ENCODE data around the gene ERMARD.
A peak's percentile ranks its signal among the peaks of the same experiment; 100 is the strongest.

Gene ERMARD

DNA sequence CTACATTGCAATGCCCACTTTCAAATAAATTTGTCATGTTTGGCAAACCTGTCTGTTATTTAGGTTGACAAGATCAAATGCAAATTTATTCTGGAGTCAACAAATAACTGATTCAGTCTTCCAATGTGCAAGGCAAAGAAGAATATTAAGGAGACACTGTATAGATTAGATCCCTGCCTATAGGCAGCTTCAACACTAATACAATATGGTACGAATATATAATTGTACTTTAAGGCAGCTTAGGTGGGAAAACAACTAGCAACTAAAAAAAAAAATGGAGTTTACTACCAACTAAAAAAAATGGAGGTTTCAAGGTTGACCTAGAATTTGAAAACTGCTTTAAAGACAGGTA is 25.4 kb upstream of the ERMARD start:
- DNase-seq: no peak
- H3K27ac ChIP-seq: no peak overlapping the region
- in situ Hi-C loops (cut with HindIII; ENCODE audit: low pct_ligation_motif_present, low sequenced_read_pairs): no loop called here
- H3K36me3 ChIP-seq (replicated peaks): no peaks in the 10 kb centered on the region
- TF ChIP-seq, protein P1, sequence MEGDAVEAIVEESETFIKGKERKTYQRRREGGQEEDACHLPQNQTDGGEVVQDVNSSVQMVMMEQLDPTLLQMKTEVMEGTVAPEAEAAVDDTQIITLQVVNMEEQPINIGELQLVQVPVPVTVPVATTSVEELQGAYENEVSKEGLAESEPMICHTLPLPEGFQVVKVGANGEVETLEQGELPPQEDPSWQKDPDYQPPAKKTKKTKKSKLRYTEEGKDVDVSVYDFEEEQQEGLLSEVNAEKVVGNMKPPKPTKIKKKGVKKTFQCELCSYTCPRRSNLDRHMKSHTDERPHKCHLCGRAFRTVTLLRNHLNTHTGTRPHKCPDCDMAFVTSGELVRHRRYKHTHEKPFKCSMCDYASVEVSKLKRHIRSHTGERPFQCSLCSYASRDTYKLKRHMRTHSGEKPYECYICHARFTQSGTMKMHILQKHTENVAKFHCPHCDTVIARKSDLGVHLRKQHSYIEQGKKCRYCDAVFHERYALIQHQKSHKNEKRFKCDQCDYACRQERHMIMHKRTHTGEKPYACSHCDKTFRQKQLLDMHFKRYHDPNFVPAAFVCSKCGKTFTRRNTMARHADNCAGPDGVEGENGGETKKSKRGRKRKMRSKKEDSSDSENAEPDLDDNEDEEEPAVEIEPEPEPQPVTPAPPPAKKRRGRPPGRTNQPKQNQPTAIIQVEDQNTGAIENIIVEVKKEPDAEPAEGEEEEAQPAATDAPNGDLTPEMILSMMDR (IDR thresholded peaks at IDR 0.05; ENCODE audit: low read depth, low read length, missing control alignments): no peak
- H3K4me3 ChIP-seq (ENCODE audit: low read depth, low read length): no peak overlapping the region
- no peaks in the 10 kb centered on the region for H3K27me3 ChIP-seq (replicated peaks)

DNA sequence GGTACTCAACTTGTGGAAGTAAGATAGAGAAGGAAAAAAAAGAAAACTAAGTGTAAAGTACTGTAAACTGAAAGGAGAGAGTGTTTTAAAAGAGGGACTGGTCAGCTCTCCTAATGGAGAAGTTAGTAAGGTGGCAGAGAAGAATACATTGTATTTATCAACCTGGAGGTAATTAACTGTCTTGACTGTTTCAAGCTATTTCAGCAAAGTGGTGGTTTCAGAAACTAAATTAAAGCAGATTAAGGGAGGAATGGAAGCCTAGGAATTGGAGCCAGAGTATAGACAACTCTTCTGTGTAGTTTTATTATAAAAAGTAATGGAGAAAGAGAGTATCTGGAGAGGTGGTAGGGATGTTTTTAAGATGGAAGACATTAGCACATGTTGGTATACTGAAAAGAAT is 24.5 kb upstream of the ERMARD start:
- Histone ChIP-seq H3K27me3 (replicated peaks) (no peaks in the 10 kb centered on the region), H3K4me3 (ENCODE audit: low read depth, low read length) (no peak overlapping the region), H3K36me3 (replicated peaks) (no peaks in the 10 kb centered on the region), H3K27ac (no peak overlapping the region)
- no peak for DNase-seq
- in situ Hi-C loops (cut with HindIII; ENCODE audit: low pct_ligation_motif_present, low sequenced_read_pairs): no loop called here
- TF ChIP-seq, protein P1 (IDR thresholded peaks at IDR 0.05; ENCODE audit: low read depth, low read length, missing control alignments): no peak

- DNase-seq: no peak
- H3K4me3 ChIP-seq (ENCODE audit: low read depth, low read length): no peak overlapping the region
- in situ Hi-C loops (cut with HindIII; ENCODE audit: low pct_ligation_motif_present, low sequenced_read_pairs): no loop called here
- TF ChIP-seq, protein P1 (IDR thresholded peaks at IDR 0.05; ENCODE audit: low read depth, low read length, missing control alignments): no peak
- H3K27me3 ChIP-seq (replicated peaks): no peaks in the 10 kb centered on the region
- no peak overlapping the region for H3K27ac ChIP-seq
- H3K36me3 ChIP-seq (replicated peaks): no peaks in the 10 kb centered on the region
Measured at GRCh38 chr6:169729961-169730360, 21.5 kb upstream of the ERMARD start.

- Histone ChIP-seq H3K4me3 (ENCODE audit: low read depth, low read length) (no peak overlapping the region), H3K36me3 (replicated peaks) (no peaks in the 10 kb centered on the region), H3K27me3 (replicated peaks) (peaks cover 2% of the 10 kb centered on the region), H3K27ac (no peak overlapping the region)
- DNase-seq: peak; percentile 6
- in situ Hi-C loops (cut with HindIII; ENCODE audit: low pct_ligation_motif_present, low sequenced_read_pairs): no loop called here
- TF ChIP-seq, protein P1 (IDR thresholded peaks at IDR 0.05; ENCODE audit: low read depth, low read length, missing control alignments): no peak
Measured at GRCh38 chr6:169738204-169738975, 13.0 kb upstream of the ERMARD start.

DNA sequence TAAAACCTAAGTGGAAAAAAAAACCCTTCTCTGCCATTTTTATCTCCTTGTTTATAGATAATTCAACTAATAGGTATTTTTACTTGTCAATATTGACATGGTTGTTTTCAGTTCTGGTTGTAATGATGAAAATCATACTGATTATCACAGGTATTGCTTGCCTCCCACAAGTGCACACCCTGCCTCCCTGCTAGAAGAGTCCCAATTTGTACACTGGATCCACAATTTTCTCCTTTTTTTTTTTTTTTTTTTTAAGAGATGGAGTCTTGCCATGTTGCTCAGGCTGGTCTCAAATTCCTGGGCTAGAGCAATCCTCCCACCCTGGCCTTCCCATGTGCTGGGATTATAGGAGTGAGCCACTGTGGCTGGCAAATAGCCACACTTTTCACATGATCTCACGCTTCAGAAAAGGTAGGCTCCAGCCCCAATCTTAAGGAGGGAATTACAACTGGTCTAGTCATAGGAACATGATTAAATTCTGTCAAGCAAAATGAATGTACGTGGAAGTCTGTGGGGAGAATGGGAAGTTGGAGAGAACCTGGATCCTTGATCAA is 12.4 kb upstream of the ERMARD start:
- Histone ChIP-seq H3K36me3 (replicated peaks) (no peaks in the 10 kb centered on the region), H3K4me3 (ENCODE audit: low read depth, low read length) (no peak overlapping the region), H3K27ac (no peak overlapping the region), H3K27me3 (replicated peaks) (peaks cover 2% of the 10 kb centered on the region)
- no peak for DNase-seq
- TF ChIP-seq, protein P1 (IDR thresholded peaks at IDR 0.05; ENCODE audit: low read depth, low read length, missing control alignments): no peak
- in situ Hi-C loops (cut with HindIII; ENCODE audit: low pct_ligation_motif_present, low sequenced_read_pairs): no loop called here

Data from brain microvascular endothelial cell (primary cell).